ENCODE data around the gene TMEM169.
"Not testable (repeated sequence)": the region's sequence is repeated elsewhere in the genome, so short reads cannot be mapped to it uniquely, and the experiment has no call there.

Gene TMEM169

DNA sequence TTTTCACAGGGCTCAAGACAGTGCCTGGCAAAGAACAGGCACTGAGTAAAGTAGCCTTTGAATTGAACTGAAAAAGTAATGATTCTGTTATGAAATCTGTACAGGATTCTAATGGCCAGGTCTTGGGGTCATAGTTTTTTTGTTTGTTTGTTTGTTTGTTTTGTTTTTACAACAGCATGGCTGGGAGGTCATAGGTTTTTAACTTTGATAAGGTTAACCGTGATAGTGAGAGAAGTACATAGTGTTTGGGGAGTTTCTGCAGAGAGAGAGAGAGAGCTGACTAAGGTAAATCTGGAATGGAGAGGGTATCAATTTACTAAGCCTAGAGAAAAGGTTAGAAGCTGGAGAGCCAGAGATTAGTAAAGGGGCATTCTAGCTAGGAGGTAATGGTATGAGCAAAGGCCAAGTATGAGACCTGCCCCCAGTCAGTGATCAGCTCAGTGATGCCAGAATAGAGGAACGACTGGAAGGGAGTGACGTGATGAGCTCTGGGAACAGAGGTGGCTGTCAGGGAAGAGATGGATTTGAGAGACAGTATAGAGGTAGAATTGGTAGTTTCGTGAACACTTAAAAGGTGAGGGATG is 53.3 kb downstream of the TMEM169 start:
- no peak for DNase-seq

DNA sequence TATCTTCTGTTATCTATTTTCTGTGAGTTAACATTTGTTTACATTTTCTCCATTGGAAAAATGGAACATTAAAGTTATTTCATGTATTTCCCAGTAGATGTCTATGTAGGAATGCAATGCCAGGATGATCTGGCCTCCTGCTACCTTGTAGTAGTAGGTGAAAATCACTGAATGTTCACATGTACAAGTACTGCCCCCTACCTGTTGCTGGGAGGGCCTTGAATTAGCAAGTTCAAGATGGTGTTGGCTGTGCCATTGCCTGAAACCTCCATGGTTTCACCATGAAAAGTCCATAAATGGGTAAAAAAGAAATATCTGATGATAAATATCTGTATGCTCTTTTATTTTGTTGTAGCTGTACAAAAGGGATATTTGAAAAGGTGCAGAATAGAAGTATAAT is 58.2 kb downstream of the TMEM169 start:
- no peak for DNase-seq

DNA sequence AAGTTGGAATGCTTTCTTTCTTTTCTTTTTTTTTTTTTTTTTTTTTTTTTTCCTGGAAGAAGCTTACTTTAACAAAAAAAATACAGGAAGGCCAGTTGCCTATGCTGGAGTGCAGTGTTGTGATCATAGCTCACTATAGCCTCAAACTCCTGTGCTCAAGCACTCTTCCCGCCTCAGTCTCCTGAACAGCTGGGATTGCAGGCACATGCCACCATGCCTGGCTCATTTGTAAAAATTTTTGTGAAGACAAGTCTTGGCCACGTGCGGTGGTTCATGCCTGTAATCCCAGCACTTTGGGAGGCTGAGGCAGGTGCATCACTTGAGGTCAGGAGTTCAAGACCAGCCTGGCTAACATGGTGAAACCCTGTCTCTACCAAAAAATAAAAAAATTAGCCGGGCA is 59.8 kb downstream of the TMEM169 start:
- not testable (repeated sequence) for DNase-seq

DNA sequence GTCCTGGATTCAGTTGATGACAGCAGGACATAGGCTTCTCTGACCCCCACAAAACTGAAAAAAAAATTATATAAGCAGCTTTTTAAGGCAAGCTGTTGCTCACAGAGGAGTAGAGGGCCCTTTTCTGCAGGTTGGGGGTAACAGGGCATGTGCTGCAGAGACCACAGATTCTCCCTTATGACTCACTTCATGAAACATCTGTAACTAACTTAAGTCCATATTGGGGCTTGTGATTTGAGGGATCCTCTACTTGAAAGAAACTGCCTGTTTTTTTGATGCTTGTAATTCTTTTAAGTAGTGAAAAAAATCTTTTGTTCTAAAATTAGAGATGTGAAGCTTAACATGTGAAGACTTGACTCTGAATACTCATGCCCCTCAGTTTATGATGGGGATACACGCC is 60.8 kb downstream of the TMEM169 start:
- peak; percentile 36 for DNase-seq

DNA sequence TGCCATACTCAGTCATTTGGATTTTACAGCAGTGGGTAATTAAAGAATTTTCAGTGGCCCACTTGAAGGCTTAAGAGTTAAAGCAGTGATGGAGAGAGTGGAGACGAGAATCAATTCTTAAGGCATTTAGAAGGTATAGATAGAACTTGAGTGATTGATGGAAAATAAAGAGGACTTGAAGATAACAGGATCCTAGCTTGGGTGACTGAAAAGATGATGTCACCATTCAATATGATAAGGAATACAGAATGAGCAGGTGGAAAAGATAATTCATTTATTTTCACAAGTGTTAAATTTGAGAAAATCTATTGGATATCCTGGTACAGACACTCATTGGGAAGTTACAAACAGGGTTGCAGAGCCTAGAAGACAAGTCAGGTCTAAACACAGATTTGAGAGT is 62.7 kb downstream of the TMEM169 start:
- DNase-seq, result no peak

DNA sequence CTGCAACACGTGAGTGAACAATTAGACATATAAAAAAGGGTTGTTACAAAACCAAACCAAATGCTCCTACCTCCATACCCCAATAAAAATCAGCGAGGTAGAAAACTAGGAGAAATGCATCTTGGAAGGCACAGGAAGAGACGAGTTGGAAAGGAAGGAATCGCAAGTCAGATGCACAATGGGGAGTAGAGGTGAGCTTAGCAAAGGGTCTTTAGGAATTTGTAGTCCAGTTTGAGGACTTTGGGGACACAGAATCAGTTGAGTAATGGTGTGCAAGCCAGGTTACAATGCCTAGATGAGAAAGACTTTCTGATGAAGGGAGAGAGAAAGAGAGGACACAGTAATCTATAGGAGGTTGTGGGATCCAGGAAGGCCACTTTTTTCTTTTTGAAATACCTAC is 63.1 kb downstream of the TMEM169 start:
- no peak for DNase-seq

DNA sequence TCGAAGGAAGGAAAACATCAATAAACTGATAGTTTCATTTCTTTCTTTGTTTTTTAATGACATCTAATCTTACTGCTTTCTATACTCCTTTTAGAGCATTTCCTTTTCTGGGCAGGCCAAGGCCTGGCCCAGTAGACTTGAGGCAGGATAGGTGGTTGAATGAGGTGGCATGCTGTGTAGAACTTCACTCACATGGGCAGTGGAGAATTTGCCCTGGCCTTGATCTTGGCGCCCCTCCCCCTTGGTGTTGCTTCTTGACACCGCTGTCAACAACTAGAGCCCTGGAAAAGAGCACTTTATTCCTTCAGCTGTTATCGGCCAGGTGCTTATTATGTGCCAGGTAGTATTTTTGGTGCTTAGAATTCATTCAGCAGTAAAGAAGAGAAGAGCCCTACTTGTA is 64.9 kb downstream of the TMEM169 start:
- DNase-seq, result no peak

DNA sequence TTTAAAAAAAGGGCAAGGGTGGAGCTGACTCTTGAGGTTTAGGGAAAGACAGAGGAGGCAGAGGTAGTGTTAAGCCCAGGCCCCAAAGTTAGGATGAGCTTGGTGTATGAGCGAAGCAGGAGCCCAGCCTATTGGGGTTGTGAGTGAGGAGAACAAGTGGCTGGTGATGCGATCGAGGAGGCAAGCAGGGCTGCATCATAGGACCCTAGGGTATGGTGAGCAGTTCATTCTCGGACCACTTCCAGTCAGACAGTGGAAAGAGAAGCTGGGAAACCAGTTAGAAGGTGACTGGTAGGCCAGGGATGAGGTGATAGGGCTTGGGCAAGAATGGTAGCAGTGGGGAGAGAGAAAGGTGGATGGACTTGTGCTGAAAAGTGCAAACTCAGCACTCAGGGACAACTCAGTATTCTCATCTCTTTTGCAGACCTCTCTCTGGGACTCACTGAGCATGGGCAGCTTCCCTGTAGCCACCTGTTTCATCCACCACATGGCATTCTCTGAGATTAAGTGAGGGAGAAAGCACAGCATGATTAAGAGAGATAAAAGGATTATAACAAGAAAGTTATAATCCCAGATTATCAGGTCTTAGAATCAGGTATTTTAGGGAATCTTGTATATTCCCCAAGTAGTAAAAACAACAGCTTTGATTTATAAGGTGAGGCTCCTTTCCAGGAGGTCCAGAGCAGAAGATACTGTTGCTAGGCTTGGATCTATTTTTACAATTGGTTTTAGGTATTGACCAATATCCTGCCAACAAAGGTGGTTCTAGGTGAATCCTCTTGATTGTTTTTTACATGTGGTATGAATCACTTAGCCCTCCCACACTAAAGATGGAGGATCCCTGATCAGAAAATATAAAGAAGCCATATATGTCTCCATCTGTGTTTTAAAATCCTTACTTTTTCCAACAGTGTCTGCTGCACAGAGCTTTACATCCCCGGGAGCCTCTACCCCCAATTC is 65.7 kb downstream of the TMEM169 start:
- DNase-seq, result no peak

DNA sequence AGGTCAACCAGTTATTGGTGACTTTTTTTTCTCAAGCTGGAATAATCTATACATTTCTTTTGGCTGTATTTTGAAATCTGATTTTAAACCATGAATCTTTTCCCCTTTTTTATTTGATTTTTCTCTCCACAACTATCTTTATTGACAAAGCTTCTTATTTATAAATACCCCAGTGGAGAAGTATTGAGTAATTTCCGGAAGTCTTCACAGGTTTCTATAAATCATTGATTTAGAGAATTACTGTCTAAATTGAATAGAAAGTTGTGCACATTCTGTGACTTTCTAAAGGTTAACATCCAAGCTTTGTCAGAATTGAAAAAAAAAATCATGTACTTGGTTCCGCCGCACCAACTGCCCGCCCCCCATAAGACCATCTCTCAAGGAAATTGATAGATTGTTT is 67.3 kb downstream of the TMEM169 start:
- DNase-seq, result no peak

DNA sequence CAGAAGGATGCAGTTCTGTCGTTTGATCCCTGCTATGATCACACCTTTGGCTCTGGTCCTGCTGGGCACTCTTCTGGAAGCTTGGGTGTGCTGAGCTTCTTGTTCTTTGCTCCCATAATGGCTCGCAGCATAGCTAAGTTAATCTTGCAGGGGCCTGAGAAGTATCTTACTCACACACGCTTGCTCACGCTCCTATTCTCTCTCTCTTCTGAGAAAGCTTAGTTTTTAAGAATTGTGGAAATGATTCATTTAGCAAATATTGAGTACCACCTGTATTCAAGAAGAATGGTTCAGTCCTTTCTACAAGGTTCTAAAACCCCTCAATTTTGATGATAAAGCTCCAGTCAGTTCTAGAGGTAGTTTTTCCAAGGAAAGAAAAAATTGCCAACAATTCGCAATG is 68.0 kb downstream of the TMEM169 start:
- DNase-seq, result no peak

DNA sequence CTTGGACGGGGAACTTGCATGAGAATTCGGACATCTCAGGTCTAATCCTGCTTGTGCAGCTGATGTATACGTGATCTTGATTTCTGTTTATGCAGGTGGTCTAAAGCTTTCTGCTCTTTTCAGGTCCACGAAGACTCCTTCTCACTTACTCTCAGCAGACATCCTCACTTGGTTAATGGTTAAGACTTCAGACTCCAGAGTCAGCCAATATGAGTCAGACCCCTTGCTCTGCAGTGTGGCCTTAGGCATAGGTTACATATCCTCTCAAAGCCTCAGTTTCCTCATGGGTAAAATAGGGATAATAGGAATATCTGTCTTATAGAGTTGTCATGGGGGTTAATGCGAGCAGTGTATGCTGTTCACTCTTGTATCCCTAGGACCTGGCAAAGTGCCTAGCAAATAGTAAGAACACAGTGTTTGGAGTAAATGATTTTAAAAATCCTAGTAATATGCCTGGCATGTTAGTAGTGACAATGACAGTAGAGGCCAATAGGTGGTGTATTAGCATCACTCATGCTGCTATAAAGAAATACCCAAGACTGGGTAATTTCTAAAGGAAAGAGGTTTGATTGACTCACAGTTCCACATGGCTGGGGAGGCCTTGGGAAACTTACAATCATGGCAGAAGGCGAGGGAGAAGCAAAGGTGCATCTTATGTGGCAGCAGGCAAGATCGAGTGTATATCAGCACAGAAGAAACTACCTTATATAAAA is 69.8 kb downstream of the TMEM169 start:
- no peak for DNase-seq
